NB4 (cell line): ENCODE data around the gene PPP2R5D.
A peak's percentile ranks its signal among the peaks of the same experiment; 100 is the strongest.

Experiments
- DNase-seq: peaks from one replicate; pipeline ENCODE4 v3.0.0; 2010; ENCODE audit warnings: low read depth
- H3K4me3 ChIP-seq: one replicate; pipeline ENCODE4 v1.5.1; 2011; ENCODE audit warnings: mild to moderate bottlenecking, low read depth, low read length, moderate library complexity
- CTCF ChIP-seq: IDR thresholded peaks from one replicate; pipeline ENCODE4 v1.5.1; 2012; ENCODE audit warnings: low read depth, low read length
- MAX ChIP-seq: IDR thresholded peaks from 2 replicates; pipeline ENCODE4 v1.6.1; 2011; ENCODE audit warnings: low read depth, low read length
- MYC ChIP-seq: IDR thresholded peaks from 2 replicates; pipeline ENCODE4 v1.6.1; 2011; ENCODE audit warnings: low read depth, low read length
- POLR2A ChIP-seq: IDR thresholded peaks from 2 replicates; pipeline ENCODE4 v1.6.1; 2011; ENCODE audit warnings: mild to moderate bottlenecking; ENCODE audit not compliant: insufficient read length; ENCODE audit errors: extremely low read depth

PPP2R5D gene

GRCh38 chr6:42984001-42984923 is at the start of gene PPP2R5D:
PPP2R5D (plus strand) TSS chr6:42984570; CDS start chr6:42984678, 108 bp downstream.
- H3K4me3 ChIP-seq, result peak within 1 kb of the TSS; percentile 72
- TF ChIP-seq CTCF (no peak), MYC (peak; percentile 20; the same call in 1 of the 2 replicates), POLR2A (peak; percentile 93)
- peak; percentile 99 for DNase-seq

DNA sequence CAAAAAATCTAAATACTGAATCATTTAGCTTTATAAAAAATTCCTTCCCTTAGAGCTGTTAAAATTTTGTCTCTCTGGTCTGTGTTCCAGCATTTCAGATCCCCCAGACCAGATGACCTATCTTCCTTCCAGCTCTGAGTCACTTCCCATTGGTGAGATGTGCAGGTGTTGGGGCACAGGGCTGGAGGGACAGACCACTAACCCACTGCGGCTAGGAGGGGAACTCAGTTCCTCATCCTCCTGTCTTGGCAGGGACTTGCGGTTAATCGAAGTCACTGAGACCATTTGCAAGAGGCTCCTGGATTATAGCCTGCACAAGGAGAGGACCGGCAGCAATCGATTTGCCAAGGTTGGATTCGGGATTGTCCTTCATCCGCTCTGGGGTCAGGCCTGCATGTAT is 49.0 kb upstream of the PPP2R5D start:
- no peak for TF ChIP-seq CTCF
- TF ChIP-seq MAX, result no peak
- no peak for TF ChIP-seq MYC
- TF ChIP-seq POLR2A, result no peak
- peak; percentile 69 for DNase-seq
- H3K4me3 ChIP-seq, result no peak overlapping the region

DNA sequence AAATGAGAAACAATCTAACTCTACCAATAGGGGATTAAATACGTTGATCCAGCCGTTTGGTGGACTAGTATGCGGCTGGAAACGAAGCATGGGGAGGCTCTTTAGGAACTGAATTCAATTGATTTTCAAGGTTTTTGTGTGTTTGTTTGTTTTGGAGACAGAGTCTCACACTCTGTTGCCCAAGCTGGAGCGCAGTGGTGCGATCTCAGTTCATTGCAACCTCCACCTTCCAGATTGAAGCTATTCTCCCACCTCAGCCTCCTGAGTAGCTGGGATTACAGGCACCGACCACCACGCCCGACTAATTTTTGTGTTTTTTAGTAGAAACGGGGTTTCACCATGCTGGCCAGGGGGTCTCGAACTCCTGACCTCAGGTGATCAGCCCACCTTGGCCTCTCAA is 48.0 kb upstream of the PPP2R5D start:
- no peak for TF ChIP-seq MAX
- TF ChIP-seq POLR2A, result no peak
- no peak for TF ChIP-seq MYC
- TF ChIP-seq CTCF, result no peak
- H3K4me3 ChIP-seq, result no peak overlapping the region

GRCh38 chr6:42937548-42938427 is 46.6 kb upstream of the PPP2R5D start:
- no peak overlapping the region for H3K4me3 ChIP-seq
- TF ChIP-seq POLR2A (no peak), MYC (no peak), MAX (no peak), CTCF (no peak)
- no peak for DNase-seq

More for the DNA sequence above, 48.0 kb upstream of the PPP2R5D start:
- no peak for DNase-seq

DNA sequence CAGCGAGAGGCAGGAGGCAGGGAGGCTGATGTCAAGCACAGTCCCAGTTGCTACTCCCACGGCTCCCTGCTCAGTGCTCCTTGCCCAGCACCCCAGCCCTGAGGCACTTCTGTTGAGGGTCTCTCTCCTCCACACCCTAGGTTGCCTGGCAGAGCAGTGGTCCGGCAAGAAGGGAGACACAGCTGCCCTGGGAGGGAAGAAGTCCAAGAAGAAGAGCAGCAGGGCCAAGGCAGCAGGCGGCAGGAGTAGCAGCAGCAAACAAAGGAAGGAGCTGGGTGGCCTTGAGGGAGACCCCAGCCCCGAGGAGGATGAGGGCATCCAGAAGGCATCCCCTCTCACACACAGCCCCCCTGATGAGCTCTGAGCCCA is 46.0 kb upstream of the PPP2R5D start:
- H3K4me3 ChIP-seq, result no peak overlapping the region
- no peak for DNase-seq
- TF ChIP-seq POLR2A, result no peak
- no peak for TF ChIP-seq MAX
- no peak for TF ChIP-seq MYC
- TF ChIP-seq CTCF, result no peak
